ENCODE results near the gene CDC73. TPM values are rescaled to one million over a fixed set of nuclear protein-coding genes. Genes with fewer than 3 reads are reported as not detected.

Gene CDC73
- total and polyA plus RNA-seq, 3 donors from 2014 or later: 31.4 to 47.1 (median 39.6) TPM

DNA sequence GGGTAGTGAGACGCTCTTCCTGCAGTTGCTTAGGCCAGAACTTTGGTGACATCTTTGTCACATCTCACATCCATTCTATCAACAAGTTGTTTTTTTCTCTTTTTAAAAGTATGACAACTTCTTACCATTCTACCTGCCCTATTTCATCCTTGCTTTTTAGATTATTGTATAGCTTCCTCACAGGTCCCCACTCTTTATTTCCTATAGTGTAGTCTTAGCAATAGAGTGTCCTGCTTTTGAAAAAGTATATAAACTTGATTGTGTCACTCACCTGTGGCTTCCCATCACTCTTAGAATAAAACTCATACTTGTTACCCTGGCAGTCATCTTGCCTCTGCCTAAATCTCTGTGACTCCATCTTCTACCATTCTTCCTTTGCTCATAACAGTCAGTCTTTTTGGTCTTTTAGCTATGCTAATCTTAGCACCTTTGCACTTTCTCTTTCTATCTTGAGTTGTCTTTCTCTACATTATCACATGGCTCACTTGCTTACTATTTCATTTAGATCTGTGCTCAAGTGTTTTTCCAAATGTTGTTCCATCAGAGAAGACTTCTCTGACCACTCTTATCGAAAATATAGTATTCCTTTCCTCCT is 9.5 kb downstream of the CDC73 start:
- WGBS, 2 donors: 91 to 94% methylated on average over 2 of the region's 2 CpGs
- Histone ChIP-seq H3K9me3 (no peaks in the 10 kb centered on the region), H3K4me1 (no peaks in the 10 kb centered on the region), H3K27ac (no peak overlapping the region), H3K36me3 (ENCODE audit: low read depth, missing control alignments) (no peaks in the 10 kb centered on the region), H3K4me3 (no peak overlapping the region), H3K27me3 (no peaks in the 10 kb centered on the region)
- no peak for DNase-seq
- intact Hi-C loops (cut with DNase I; ENCODE audit: low total_unique reads): no loop called here
- TF ChIP-seq, protein P1, sequence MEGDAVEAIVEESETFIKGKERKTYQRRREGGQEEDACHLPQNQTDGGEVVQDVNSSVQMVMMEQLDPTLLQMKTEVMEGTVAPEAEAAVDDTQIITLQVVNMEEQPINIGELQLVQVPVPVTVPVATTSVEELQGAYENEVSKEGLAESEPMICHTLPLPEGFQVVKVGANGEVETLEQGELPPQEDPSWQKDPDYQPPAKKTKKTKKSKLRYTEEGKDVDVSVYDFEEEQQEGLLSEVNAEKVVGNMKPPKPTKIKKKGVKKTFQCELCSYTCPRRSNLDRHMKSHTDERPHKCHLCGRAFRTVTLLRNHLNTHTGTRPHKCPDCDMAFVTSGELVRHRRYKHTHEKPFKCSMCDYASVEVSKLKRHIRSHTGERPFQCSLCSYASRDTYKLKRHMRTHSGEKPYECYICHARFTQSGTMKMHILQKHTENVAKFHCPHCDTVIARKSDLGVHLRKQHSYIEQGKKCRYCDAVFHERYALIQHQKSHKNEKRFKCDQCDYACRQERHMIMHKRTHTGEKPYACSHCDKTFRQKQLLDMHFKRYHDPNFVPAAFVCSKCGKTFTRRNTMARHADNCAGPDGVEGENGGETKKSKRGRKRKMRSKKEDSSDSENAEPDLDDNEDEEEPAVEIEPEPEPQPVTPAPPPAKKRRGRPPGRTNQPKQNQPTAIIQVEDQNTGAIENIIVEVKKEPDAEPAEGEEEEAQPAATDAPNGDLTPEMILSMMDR (IDR thresholded peaks at IDR 0.05): no peak
- TF ChIP-seq POLR2A (IDR thresholded peaks at IDR 0.05): no peak

DNA sequence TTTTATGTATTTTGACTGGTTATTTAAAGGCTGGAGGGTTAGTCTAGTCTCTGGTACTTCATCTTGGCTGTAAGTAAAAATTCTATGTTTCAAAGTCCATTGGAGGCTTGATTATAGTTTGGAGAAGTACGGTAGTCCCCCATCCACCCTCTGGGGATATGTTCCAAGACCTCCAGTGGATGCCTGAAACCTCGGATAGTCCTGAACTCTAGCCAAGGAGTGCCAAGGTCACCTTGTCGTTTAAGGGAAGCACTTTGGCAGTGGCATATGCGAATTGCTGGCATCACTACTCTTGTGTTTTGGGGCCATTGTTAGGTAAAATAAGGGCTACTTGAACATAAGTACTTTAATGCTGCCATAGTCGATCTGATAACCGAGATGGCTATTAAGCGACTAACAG is 18.4 kb downstream of the CDC73 start:
- TF ChIP-seq, protein P1 (IDR thresholded peaks at IDR 0.05): no peak
- TF ChIP-seq POLR2A (IDR thresholded peaks at IDR 0.05): no peak
- 70 to 77% methylated on average over 7 of the region's 7 CpGs for WGBS, 2 donors
- H3K36me3 ChIP-seq (ENCODE audit: low read depth, missing control alignments): no peaks in the 10 kb centered on the region
- DNase-seq: no peak
- no peak overlapping the region for H3K4me3 ChIP-seq
- H3K9me3 ChIP-seq: no peaks in the 10 kb centered on the region
- intact Hi-C loops (cut with DNase I; ENCODE audit: low total_unique reads): no loop called here
- no peaks in the 10 kb centered on the region for H3K4me1 ChIP-seq
- H3K27ac ChIP-seq: no peak overlapping the region
- no peaks in the 10 kb centered on the region for H3K27me3 ChIP-seq

DNA sequence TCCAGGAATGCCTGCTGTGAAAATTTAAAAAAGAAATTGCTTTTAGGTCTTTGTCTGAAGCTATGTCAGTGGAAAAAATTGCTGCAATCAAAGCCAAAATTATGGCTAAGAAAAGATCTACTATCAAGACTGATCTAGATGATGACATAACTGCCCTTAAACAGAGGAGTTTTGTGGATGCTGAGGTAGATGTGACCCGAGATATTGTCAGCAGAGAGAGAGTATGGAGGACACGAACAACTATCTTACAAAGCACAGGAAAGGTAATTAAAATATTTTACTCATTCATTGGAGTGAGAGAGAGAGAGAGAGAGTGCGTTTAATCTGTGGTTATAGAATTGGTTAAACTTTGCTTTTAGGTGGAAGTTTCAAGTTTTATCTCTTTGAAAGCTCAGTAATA is 20.0 kb downstream of the CDC73 start:
- H3K27ac ChIP-seq: no peak overlapping the region
- no peaks in the 10 kb centered on the region for H3K9me3 ChIP-seq
- intact Hi-C loops (cut with DNase I; ENCODE audit: low total_unique reads): no loop called here
- no peaks in the 10 kb centered on the region for H3K36me3 ChIP-seq (ENCODE audit: low read depth, missing control alignments)
- no peaks in the 10 kb centered on the region for H3K4me1 ChIP-seq
- no peak overlapping the region for H3K4me3 ChIP-seq
- H3K27me3 ChIP-seq: no peaks in the 10 kb centered on the region
- WGBS, 2 donors: 76 to 86% methylated on average over 3 of the region's 3 CpGs
- DNase-seq: no peak
- TF ChIP-seq, protein P1 (IDR thresholded peaks at IDR 0.05): no peak
- TF ChIP-seq POLR2A (IDR thresholded peaks at IDR 0.05): no peak

DNA sequence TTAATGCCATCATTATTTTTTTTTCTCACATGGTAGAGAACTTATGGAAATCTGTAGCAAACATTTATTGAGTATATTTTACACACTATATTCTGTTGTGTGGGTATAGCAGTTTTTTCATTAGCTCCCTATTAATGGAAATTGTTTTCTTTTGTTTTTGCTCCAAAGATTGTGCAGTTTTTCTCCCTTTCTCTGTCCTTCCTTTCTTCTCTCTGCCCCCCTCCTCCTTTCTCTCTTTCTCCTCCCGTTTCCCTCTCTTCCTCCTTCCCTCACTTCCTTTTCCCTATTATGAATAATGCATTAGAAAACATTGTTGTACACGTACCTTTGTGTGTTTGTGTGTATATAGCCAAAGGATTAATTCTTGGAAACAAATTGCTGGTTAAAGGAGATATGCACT is 20.6 kb downstream of the CDC73 start:
- Histone ChIP-seq H3K9me3 (no peaks in the 10 kb centered on the region), H3K27ac (no peak overlapping the region), H3K4me1 (no peaks in the 10 kb centered on the region), H3K27me3 (no peaks in the 10 kb centered on the region), H3K4me3 (no peak overlapping the region), H3K36me3 (ENCODE audit: low read depth, missing control alignments) (no peaks in the 10 kb centered on the region)
- intact Hi-C loops (cut with DNase I; ENCODE audit: low total_unique reads): no loop called here
- WGBS, 2 donors: 57 to 68% methylated on average over 2 of the region's 2 CpGs
- TF ChIP-seq POLR2A (IDR thresholded peaks at IDR 0.05): no peak
- TF ChIP-seq, protein P1 (IDR thresholded peaks at IDR 0.05): no peak
- no peak for DNase-seq

DNA sequence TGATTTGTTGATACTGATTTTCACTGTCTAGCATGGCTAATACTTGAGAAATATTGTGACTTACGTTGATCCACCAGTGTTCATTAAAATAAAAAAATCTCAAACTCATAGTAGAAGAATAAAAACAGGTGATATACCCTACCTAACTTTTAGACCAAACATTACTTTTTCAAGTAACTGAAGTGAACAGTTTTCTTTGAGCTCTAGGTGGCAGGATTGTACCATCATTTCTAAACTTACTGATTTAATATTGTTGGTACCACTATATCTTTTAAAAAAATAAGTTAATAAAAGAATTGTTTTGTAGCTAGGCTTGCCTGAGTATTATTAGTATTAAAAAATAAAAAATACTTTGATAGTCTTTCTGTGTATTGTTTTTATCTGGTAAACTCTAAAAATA is 21.5 kb downstream of the CDC73 start:
- no peak overlapping the region for H3K4me3 ChIP-seq
- WGBS, 2 donors: 64 to 75% methylated on average over 1 of the region's 1 CpG
- H3K36me3 ChIP-seq (ENCODE audit: low read depth, missing control alignments): no peaks in the 10 kb centered on the region
- intact Hi-C loops (cut with DNase I; ENCODE audit: low total_unique reads): no loop called here
- DNase-seq: no peak
- no peak for TF ChIP-seq POLR2A (IDR thresholded peaks at IDR 0.05)
- TF ChIP-seq, protein P1 (IDR thresholded peaks at IDR 0.05): no peak
- no peaks in the 10 kb centered on the region for H3K4me1 ChIP-seq
- H3K27ac ChIP-seq: no peak overlapping the region
- H3K9me3 ChIP-seq: no peaks in the 10 kb centered on the region
- no peaks in the 10 kb centered on the region for H3K27me3 ChIP-seq

All from testis (tissue), 3 donors.